Dedifferentiated amniotic fluid mesenchymal stem cell (primary cell): Measurements from ENCODE around the gene TPRX2.
"Not testable (repeated sequence)": the region's sequence is repeated elsewhere in the genome, so short reads cannot be mapped to it uniquely, and the experiment has no call there.

Experiments
- DNase-seq: peaks from one replicate; pipeline ENCODE4 v3.0.0-alpha.2; 2016; ENCODE audit errors: extremely low spot score

Gene TPRX2, protein sequence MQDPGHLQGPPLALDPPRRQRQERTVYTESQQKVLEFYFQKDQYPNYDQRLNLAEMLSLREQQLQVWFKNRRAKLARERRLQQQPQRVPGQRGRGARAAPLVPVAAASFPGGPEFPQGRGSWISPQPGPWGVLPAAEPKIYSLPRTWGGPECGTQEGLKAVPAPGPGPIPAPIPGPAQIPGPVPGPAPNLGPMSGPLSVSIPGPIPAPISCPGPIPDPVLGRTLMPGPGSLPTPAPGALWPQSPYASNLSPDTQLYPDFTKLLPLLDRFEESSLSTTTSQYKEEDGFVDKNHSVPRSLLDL

GRCh38 chr19:47858646-47859285, at the start of gene TPRX2:
Gene TPRX2 (plus strand): TSS chr19:47859235. CDS start chr19:47859247, 12 bp downstream.
- not testable (repeated sequence) for DNase-seq

DNA sequence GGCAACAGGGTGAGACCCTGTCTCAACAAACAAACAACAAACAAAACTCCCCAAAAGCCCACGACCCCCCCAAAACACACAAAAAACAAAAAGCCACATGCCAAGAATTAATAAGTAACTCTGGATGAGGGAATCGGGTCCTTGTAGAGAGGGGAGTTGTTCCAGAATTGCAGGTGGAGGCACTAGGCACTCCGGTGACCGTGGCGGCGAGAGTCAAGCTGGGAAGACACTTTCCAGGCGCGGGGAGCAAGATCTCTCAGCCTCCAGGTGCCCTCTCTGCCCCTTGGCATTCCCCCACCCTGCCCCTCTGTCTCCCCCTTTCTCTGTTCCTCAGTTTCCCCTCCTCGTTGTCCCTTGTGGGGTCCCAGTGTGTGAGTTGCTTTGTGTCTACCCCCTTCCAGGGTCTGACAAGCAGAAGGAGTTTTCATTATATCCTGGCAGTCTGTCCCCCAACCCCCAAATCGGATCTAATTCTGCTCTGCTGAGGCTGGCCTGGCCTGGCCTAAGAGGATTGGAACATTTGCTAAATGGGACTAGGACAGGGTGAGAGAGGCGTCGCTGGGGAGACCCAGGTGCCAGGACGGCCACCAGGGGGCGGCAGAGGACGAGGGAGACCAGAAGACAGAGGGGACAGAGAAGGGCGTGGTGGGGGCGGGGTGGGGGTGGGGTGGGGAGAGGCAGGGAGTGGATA, 45.6 kb upstream of the TPRX2 start:
- DNase-seq: peak; percentile 20

GRCh38 chr19:47813995-47814328, 45.1 kb upstream of the TPRX2 start:
- DNase-seq: no peak

- not testable (repeated sequence) for DNase-seq
Observed at GRCh38 chr19:47816270-47816669, 42.8 kb upstream of the TPRX2 start.

DNA sequence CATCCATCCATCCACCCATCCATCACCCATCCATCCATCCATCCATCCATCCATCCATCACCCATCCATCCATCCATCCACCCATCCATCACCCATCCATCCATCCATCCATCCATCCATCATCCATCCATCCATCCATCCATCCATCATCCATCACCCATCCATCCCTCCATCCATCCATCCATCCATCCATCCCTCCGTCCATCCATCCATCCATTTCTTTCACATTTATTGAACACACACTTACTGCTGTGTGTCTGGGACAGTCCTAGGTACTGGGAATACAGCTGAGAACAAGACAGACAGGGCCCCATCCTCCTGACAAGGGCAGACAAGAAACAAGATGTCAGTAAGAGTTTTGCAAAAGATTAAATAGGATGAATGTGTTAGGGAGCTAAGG, 40.8 kb upstream of the TPRX2 start:
- DNase-seq: not testable (repeated sequence)

GRCh38 chr19:47819858-47820257, 39.2 kb upstream of the TPRX2 start:
- no peak for DNase-seq

DNA sequence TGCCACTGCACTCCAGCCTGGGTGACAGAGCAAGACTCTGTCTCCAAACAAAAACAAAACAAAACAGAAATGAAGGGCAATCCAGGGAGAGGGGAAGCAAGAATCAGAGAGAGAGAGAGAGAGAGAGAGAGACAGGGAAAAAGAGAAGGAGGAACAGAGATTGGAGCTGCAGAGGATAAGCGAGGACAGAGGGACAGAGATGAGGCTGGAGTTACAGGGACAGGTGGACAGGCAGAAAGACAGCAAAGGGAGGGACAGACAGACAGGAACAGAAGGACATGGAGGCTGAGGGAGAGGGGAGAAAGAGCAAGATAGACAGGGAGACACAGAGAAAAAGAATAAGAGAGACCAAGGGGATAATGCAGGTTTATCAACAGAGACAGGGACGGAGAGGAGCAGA, 38.6 kb upstream of the TPRX2 start:
- DNase-seq: no peak

DNA sequence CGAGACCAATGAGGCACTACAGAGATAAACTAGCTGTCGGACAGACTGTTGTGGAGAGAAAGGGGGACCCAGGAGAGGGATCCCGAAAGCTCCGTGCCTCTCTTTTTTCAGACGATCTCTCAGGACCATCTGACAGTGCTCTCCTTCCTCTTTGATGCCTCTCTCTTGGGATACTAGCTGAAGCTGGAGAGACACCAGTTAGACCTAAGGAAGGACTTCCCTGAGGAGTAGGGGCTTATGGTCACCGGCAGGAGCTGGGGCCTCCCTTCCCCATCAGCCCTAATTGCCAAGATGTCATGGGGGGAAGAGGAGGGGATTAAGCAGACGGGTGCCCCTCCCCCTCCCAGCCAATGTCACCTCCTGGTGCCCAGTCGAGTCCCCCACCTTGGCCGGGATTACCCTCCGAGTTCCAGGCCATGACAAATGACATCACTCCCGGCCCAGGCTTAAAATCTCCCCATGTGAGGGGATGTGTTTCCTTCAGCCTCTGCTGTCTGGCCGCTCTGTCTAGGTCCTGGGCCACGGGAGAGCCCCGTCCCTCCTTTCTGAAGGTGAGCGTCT, 37.5 kb upstream of the TPRX2 start, which contains the start of gene CRX:
Gene CRX, plus strand, starts transcription at position 478 of the 561 bp plus-strand sequence. CDS start 12,507 bp downstream, outside the sequence.
- DNase-seq: no peak

DNA sequence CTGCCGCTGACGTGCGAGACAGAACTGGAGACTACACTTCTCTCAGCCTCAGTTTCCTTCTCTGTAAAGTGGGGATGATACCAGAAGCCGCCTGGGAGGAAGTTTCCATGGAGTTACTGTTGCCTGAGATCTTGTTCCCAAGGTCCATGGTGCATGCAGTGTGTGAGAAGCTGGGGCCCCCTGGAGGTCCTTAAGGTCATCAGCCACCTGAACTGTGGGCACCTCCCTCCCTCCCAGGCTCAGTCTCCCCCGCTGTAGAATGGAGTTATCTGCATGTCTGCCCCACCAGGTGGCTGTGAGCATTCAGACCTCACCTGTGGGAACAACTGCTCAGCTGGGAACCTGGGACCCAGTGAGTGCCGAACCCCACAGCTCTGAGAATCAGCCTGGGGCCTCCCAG, 34.6 kb upstream of the TPRX2 start:
- no peak for DNase-seq

DNA sequence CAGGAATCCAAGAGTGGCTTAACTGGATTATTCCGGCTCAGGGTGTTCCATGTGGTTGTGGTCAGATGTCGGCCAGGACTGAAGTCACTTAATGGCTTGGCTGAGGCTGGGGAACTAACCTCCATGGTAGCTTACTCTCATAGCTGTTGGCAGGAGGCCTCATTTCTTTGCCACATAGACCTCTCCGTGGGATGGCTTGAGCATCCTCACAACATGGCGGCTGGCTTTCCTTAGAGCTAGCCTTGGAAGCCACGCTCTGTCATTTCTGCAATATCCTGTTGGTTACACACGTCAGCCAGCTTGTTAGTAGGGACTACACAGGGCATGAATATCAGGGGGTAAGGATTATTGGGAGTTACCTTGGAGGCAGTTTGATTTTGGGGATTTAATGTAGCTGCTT, 32.2 kb upstream of the TPRX2 start:
- DNase-seq: no peak

GRCh38 chr19:47832723-47833122, 26.3 kb upstream of the TPRX2 start:
- DNase-seq: no peak

DNA sequence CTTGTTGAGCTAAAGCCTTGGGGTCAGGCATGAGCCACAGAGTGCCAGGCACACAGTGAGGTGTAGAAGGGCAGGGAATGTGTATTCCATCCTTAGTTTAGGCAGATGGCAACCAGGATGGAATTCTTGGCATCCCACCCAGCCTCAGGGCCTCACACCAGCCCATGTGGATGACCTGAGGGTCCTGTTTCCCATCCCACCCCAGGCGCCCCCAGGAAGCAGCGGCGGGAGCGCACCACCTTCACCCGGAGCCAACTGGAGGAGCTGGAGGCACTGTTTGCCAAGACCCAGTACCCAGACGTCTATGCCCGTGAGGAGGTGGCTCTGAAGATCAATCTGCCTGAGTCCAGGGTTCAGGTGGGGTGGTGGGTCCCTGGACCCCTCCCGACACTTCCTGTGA, 23.0 kb upstream of the TPRX2 start:
- no peak for DNase-seq

GRCh38 chr19:47839411-47839810, 19.6 kb upstream of the TPRX2 start:
- DNase-seq: no peak

GRCh38 chr19:47839913-47840312, 19.1 kb upstream of the TPRX2 start:
- DNase-seq: no peak

- DNase-seq: no peak
Observed at GRCh38 chr19:47842941-47843340, 16.1 kb upstream of the TPRX2 start.

DNA sequence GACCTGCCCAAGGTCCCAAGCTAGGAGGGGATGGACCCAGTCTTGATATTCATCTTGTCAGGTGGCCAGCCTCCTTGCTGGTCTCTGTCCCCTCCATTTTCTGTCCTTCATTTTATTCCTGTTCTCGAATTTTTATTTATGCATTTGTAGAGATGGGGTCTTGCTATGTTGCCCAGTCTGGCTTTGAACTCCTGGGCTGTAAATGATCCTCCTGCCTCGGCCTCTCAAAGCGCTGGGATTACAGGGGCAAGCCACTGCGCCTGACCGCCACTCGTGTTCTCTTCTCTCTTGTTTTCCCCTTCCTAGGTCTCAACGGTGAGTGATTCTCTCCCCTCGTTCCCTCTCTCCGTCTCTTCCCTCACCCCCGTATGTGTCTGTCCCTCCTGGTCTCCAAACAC, 10.6 kb upstream of the TPRX2 start:
- DNase-seq: no peak

DNA sequence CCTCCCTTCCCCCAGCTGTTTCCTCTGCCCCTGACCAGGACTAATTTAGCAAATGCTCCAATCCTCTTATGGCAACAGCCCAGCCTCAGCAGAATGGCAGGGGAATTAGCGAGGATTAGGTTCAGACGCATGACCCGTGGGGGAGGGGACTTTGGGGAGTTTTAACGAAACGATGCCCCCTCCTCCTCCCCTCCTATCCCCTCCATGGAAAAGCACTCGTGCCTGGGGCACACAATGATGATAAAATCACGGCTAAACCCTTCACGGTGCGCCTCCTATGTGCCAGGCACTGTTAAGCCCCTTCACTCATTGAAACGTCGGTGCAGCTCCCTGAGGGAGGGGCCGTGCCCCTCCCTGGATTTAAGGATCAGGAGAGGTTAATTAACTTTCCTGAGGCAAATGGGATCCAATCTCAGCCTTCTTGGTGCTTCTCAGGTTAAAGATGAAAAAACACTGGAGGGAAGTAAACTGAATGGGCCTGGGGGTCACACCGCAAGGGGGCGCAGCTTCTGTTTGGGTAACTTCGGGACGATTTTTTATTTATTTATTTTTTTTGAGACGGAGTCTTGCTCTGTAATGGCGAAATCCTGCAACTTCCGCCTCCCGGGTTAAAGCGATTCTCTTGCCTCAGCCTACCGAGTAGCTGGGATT, 10.1 kb upstream of the TPRX2 start:
- DNase-seq: no peak

GRCh38 chr19:47853003-47853402, 6.0 kb upstream of the TPRX2 start:
- DNase-seq: no peak

DNA sequence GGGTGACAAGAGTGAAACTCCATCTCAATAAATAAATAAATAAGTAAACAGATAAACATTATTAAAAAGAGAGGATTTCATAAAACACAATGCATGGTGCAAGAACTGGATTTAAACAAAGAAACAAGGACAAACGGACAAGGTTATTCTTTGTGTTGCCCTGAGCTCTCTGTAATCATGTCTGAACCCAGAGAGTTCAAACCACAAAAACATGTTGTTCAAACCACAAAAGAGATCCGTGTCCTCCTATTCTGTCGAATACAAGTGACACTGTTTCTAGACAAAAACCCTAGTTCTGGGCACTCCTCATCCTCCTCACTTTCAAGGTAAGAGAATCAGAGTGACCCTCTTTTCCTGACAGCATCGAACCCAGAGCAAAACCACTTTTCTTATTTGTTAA, 4.6 kb upstream of the TPRX2 start:
- no peak for DNase-seq

GRCh38 chr19:47858231-47858630, 804 bp upstream of the TPRX2 start:
- DNase-seq: not testable (repeated sequence)

GRCh38 chr19:47859838-47860237, 803 bp downstream of the TPRX2 start:
- not testable (repeated sequence) for DNase-seq
